Adrenal gland (tissue), 12 donors: ENCODE results near the gene LENG9. TPM values are rescaled to one million over a fixed set of nuclear protein-coding genes. Genes with fewer than 3 reads are reported as not detected.
"Not testable (repeated sequence)": the region's sequence is repeated elsewhere in the genome, so short reads cannot be mapped to it uniquely, and the experiment has no call there.

ENCODE experiments used
- DNase-seq, 7 donors: peaks; one replicate each; pipeline ENCODE4 v3.0.0-alpha.2; 2019 to 2020
- H3K27ac ChIP-seq, 5 donors: fragments of 200-600 bp; sonication (generic) in 4 of 5; 1 replicate in 3 of 5; 2 replicates in 2 of 5; pipeline versions ENCODE4 v1.5.1 to v1.8.0; 2016 to 2020; ENCODE audit warnings: mild to moderate bottlenecking in 1 of 5
- H3K27me3 ChIP-seq: fragments of 200-600 bp; 2 replicates; pipeline ENCODE4 v1.8.0; 2021
- H3K36me3 ChIP-seq, 2 donors: fragments of 200-600 bp; replicated peaks in 1 of 2; 1 replicate in 1 of 2; 2 replicates in 1 of 2; pipeline versions ENCODE4 v1.5.1 to v1.8.0; 2018 to 2022
- H3K4me1 ChIP-seq, 2 donors: fragments of 200-600 bp; replicated peaks in 1 of 2; 1 replicate in 1 of 2; 2 replicates in 1 of 2; pipeline versions ENCODE4 v1.5.1 to v1.8.0; 2018 to 2021
- H3K4me3 ChIP-seq, 4 donors: fragments of 200-600 bp; sonication (generic) in 3 of 4; one replicate each; pipeline ENCODE4 v1.5.1; 2016 to 2018
- H3K9me3 ChIP-seq, 3 donors: fragments of 200-600 bp; sonication (generic) in 1 of 3; replicated peaks in 1 of 3; 1 replicate in 2 of 3; 2 replicates in 1 of 3; pipeline versions ENCODE4 v1.5.1 to v1.8.0; 2016 to 2021
- CTCF ChIP-seq, 6 experiments: fragments of 450-650 bp in 4 of 6; fragments of 200-600 bp in 2 of 6; sonication (generic) in 1 of 6; IDR thresholded peaks; 1 replicate in 5 of 6; 2 replicates in 1 of 6; pipeline versions ENCODE4 v1.5.1 to v1.8.0; 2016 to 2021; ENCODE audit warnings: antibody characterized with exemption in 6 of 6, mild to moderate bottlenecking in 2 of 6, moderate library complexity in 1 of 6
- POLR2A ChIP-seq, 2 donors: fragments of 450-650 bp; IDR thresholded peaks; one replicate each; pipeline ENCODE4 v1.6.1; 2017; ENCODE audit warnings: antibody characterized with exemption in 2 of 2, mild to moderate bottlenecking in 2 of 2, moderate library complexity in 1 of 2
- WGBS, 4 donors: extraction: QIAGEN DNeasy Blood & Tissue Kit in 2 of 4; methylation state at CpG; one replicate each; pipeline versions ENCODE4 v1.1.5 to v1.1.7; 2013 to 2017; 5-methylcytosine and 5-hydroxymethylcytosine counted together
- intact Hi-C, 2 donors: fragments of 100-400 bp; cut with DNase I; formaldehyde crosslinking; loops; one replicate each; pipeline versions ENCODE4 v1.14.1 to v1.15.0; 2022 to 2023
- polyA plus RNA-seq, 3 donors: library from polyadenylated mRNA; stranded (reverse); fragments of 200-250 nt in 2 of 3; fragments of 350-450 nt in 1 of 3; fragmentation: Illumina TruSeq in 1 of 3; extraction: RNeasy Lipid Tissue Mini Kit (QIAGEN cat#74804) in 1 of 3; gene quantifications; one replicate each; pipeline ENCODE4 v1.2.3, GENCODE V29; 2013 to 2014
- total RNA-seq, 9 donors: library from RNA; depleted of rRNA in 4 of 9; stranded (reverse); fragments of >200 nt in 4 of 9; fragments of 120-200 nt in 1 of 9; fragmentation: NEBNext Ultra II Directional in 1 of 9; extraction: Animal tissue kit (Norgen Biotek cat#: 25700) in 1 of 9; gene quantifications; one replicate each; pipeline versions ENCODE4 v1.1.0 to v1.2.4, GENCODE V29; 2013 to 2023
- donor health status: healthy with polysubstance abuse.
- donor health status: Bipolar disorder and iron deficiency.
- donor health status: DM: yes; HTN: yes; CAD: no.
- donor health status: DM: no; HTN: no; CAD: no.
- donor health status: DM: no; HTN: no; CAD: no.
- donor health status: DM: yes; HTN: yes; CAD: no.

The LENG9 gene
- total and polyA plus RNA-seq, 12 donors = 1.3 to 15.3 (median 7.8) TPM

- Histone ChIP-seq H3K9me3 (no peaks in the 10 kb centered on the region), H3K4me1 (no peaks in the 10 kb centered on the region), H3K36me3 (no peaks in the 10 kb centered on the region), H3K4me3 (no peak overlapping the region), H3K27ac (no peak overlapping the region), H3K27me3 (peaks cover 15% of the 10 kb centered on the region)
- 62 to 73% (median 70%) methylated on average over 10 of the region's 10 CpGs for WGBS, 4 donors
- no peak for DNase-seq
- TF ChIP-seq CTCF (IDR thresholded peaks at IDR 0.05) (no peak), POLR2A (IDR thresholded peaks at IDR 0.05) (no peak)
- intact Hi-C loops = no loop called here
Measured at GRCh38 chr19:54493967-54494585, 30.5 kb upstream of the LENG9 start.

- H3K27ac ChIP-seq, intact Hi-C loops, H3K4me1 ChIP-seq, H3K9me3 ChIP-seq, H3K36me3 ChIP-seq, H3K4me3 ChIP-seq, DNase-seq: not testable (repeated sequence)
- WGBS, 4 donors = 71 to 80% (median 78%) methylated on average over 4 to 5 of the region's 5 CpGs
- H3K27me3 ChIP-seq = peaks cover 15% of the 10 kb centered on the region
Measured at GRCh38 chr19:54493056-54493455, 29.5 kb upstream of the LENG9 start.

GRCh38 chr19:54492568-54492967 lies 29.0 kb upstream of the LENG9 start:
- no peak overlapping the region for H3K27ac ChIP-seq
- peaks cover 15% of the 10 kb centered on the region for H3K27me3 ChIP-seq
- H3K9me3 ChIP-seq = no peaks in the 10 kb centered on the region
- no peak overlapping the region for H3K4me3 ChIP-seq
- H3K4me1 ChIP-seq = no peaks in the 10 kb centered on the region
- TF ChIP-seq CTCF (IDR thresholded peaks at IDR 0.05) = no peak
- TF ChIP-seq POLR2A (IDR thresholded peaks at IDR 0.05) = no peak
- H3K36me3 ChIP-seq = no peaks in the 10 kb centered on the region
- WGBS, 4 donors = 77 to 83% (median 83%) methylated on average over 11 to 18 of the region's 18 CpGs
- no peak for DNase-seq
- intact Hi-C loops = no loop called here

- TF ChIP-seq POLR2A (IDR thresholded peaks at IDR 0.05) = no peak
- no peak for TF ChIP-seq CTCF (IDR thresholded peaks at IDR 0.05)
- Histone ChIP-seq H3K9me3 (no peaks in the 10 kb centered on the region), H3K36me3 (no peaks in the 10 kb centered on the region), H3K4me3 (no peak overlapping the region), H3K27me3 (peaks cover 9% of the 10 kb centered on the region), H3K27ac (no peak overlapping the region), H3K4me1 (no peaks in the 10 kb centered on the region)
- DNase-seq = no peak
- intact Hi-C loops = loop anchor here in 1 of 2 donors (10.0 kb wide), 1 partner anchor 185 kb away; no protein-coding TSS in a partner anchor
- WGBS, 4 donors = 63 to 70% (median 68%) methylated on average over 9 of the region's 9 CpGs
Measured at GRCh38 chr19:54489766-54490165, 26.2 kb upstream of the LENG9 start.

GRCh38 chr19:54489341-54489740 lies 25.8 kb upstream of the LENG9 start:
- Histone ChIP-seq H3K4me1 (no peaks in the 10 kb centered on the region), H3K27ac (no peak overlapping the region), H3K4me3 (no peak overlapping the region), H3K9me3 (no peaks in the 10 kb centered on the region), H3K27me3 (peaks cover 9% of the 10 kb centered on the region), H3K36me3 (no peaks in the 10 kb centered on the region)
- 63 to 73% (median 65%) methylated on average over 7 of the region's 7 CpGs for WGBS, 4 donors
- no peak for DNase-seq
- no peak for TF ChIP-seq CTCF (IDR thresholded peaks at IDR 0.05)
- TF ChIP-seq POLR2A (IDR thresholded peaks at IDR 0.05) = no peak
- intact Hi-C loops = loop anchor here in 1 of 2 donors (10.0 kb wide), 1 partner anchor 185 kb away; no protein-coding TSS in a partner anchor
